HEK293T (cell line): ENCODE results near the gene INSRR.

Source experiments
- FOXM1 ChIP-seq: fragments of 450-650 bp; IDR thresholded peaks from 2 replicates; pipeline ENCODE4 v1.6.1; 2017; ENCODE audit warnings: mild to moderate bottlenecking, borderline replicate concordance
- L3MBTL2 ChIP-seq: fragments of 450-650 bp; conservative IDR thresholded peaks from 2 replicates; pipeline ENCODE4 v1.6.1; 2016; ENCODE audit warnings: mild to moderate bottlenecking
- SP1 ChIP-seq: fragments of 450-650 bp; IDR thresholded peaks from 2 replicates; pipeline ENCODE4 v1.6.1; 2017

DNA sequence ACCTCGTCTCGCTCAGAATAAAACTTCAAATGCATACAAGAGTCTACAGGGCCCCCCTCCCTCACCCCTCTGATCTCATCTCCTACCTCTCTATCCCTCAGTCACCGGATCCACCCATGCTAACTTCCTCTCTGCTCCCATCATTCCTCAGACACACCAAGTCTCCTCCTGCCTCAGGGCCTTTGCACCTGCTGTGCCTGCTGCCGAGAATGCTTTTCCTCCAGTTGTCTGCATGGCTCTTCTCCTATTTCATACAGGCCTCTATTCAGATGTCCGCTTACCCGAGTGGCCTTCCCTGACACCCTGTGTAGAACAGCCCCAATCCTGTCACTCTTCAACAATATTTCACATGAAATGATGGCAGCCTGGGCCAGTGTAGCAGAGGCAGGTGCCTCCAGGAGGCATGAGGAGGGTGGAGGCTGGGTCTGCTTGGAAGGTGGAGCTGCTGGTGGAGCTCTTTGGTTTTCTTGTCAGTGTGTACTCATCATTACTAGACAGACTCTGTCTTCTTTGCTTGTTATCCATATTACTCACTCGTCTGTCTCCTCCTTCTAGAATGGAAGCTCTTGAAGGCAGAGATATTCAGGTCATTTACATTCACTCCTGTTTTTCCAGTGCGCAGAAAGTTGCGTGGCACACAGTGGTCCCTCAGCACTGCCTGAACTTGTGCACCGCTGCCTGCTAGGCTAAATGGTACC is 46.5 kb downstream of the INSRR start:
- TF ChIP-seq L3MBTL2: no peak
- no peak for TF ChIP-seq FOXM1
- TF ChIP-seq SP1: no peak
